PC-9 (cell line): Measurements from ENCODE around the gene PTPRG.

Experiments
- EZH2 ChIP-seq: fragments of 200-600 bp; sonication (generic); IDR thresholded peaks from 2 replicates; pipeline ENCODE4 v1.8.0; 2017; ENCODE audit warnings: antibody characterized with exemption, low read depth
- TF ChIP-seq, protein P1 (sequence below): fragments of 200-600 bp; sonication (generic); conservative IDR thresholded peaks from 2 replicates; pipeline ENCODE4 v1.6.1; 2017; ENCODE audit warnings: mixed run types, antibody characterized with exemption, mild to moderate bottlenecking, moderate library complexity

DNA sequence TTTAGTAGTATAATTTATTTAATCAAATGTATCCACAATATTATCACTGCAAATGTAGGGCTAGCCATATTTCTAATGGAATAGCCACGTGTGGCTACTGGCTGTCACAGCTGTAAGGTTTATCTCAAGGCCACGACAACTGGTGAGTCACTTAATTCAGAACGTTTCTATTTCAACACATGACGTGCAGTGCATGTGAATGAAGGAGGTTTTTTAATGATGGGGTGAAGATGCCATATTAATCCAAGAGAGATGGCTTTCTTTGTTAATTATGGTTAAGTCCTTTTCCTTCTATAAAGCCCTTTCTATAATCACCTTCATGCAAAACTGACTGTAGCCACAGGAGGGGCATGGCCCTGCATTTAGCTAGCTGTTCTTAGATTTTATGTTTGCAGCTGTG, 600.0 kb downstream of the PTPRG start:
- TF ChIP-seq, protein P1, sequence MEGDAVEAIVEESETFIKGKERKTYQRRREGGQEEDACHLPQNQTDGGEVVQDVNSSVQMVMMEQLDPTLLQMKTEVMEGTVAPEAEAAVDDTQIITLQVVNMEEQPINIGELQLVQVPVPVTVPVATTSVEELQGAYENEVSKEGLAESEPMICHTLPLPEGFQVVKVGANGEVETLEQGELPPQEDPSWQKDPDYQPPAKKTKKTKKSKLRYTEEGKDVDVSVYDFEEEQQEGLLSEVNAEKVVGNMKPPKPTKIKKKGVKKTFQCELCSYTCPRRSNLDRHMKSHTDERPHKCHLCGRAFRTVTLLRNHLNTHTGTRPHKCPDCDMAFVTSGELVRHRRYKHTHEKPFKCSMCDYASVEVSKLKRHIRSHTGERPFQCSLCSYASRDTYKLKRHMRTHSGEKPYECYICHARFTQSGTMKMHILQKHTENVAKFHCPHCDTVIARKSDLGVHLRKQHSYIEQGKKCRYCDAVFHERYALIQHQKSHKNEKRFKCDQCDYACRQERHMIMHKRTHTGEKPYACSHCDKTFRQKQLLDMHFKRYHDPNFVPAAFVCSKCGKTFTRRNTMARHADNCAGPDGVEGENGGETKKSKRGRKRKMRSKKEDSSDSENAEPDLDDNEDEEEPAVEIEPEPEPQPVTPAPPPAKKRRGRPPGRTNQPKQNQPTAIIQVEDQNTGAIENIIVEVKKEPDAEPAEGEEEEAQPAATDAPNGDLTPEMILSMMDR, result no peak
- no peak for TF ChIP-seq EZH2
